Stimulated activated CD4-positive, alpha-beta T cell treated with anti-CD3 and anti-CD28 coated beads, TNF-alpha, amount 100 ng/mL, for 48 hours (primary cell): ENCODE results near the gene PITPNC1.
A peak's percentile ranks its signal among the peaks of the same experiment; 100 is the strongest.
"Not testable (repeated sequence)": the region's sequence is repeated elsewhere in the genome, so short reads cannot be mapped to it uniquely, and the experiment has no call there.

Experiments used
- DNase-seq, 3 donors: peaks; one replicate each; pipeline ENCODE4 v3.0.0-alpha.2; 2020; ENCODE audit warnings: low read depth in 3 of 3

PITPNC1 gene

GRCh38 chr17:67487506-67487905 lies 110.4 kb downstream of the PITPNC1 start:
- no peak for DNase-seq

GRCh38 chr17:67488161-67488560 lies 111.1 kb downstream of the PITPNC1 start:
- no peak for DNase-seq

GRCh38 chr17:67488768-67489167 lies 111.7 kb downstream of the PITPNC1 start:
- no peak for DNase-seq

- DNase-seq: no peak
Observed at GRCh38 chr17:67489273-67489672, 112.2 kb downstream of the PITPNC1 start.

- DNase-seq: no peak
Observed at GRCh38 chr17:67490471-67490870, 113.4 kb downstream of the PITPNC1 start.

- DNase-seq: no peak
Observed at GRCh38 chr17:67491009-67491680, 114.1 kb downstream of the PITPNC1 start.

- DNase-seq: no peak
Observed at GRCh38 chr17:67491681-67492024, 114.6 kb downstream of the PITPNC1 start.

GRCh38 chr17:67492251-67492740 lies 115.2 kb downstream of the PITPNC1 start:
- DNase-seq: no peak

- no peak for DNase-seq
Observed at GRCh38 chr17:67492824-67493517, 115.9 kb downstream of the PITPNC1 start.

- DNase-seq: no peak
Observed at GRCh38 chr17:67493812-67494211, 116.7 kb downstream of the PITPNC1 start.

- DNase-seq: not testable (repeated sequence)
Observed at GRCh38 chr17:67495534-67495933, 118.5 kb downstream of the PITPNC1 start.

- DNase-seq: no peak
Observed at GRCh38 chr17:67496286-67496685, 119.2 kb downstream of the PITPNC1 start.

- DNase-seq: no peak
Observed at GRCh38 chr17:67499685-67500084, 122.6 kb downstream of the PITPNC1 start.

GRCh38 chr17:67500261-67500660 lies 123.2 kb downstream of the PITPNC1 start:
- no peak for DNase-seq

GRCh38 chr17:67500677-67501300 lies 123.7 kb downstream of the PITPNC1 start:
- no peak for DNase-seq

- no peak for DNase-seq
Observed at GRCh38 chr17:67502151-67502550, 125.1 kb downstream of the PITPNC1 start.

GRCh38 chr17:67503184-67503583 lies 126.1 kb downstream of the PITPNC1 start:
- peak in 1 of 3 donors; percentile 22 for DNase-seq

GRCh38 chr17:67503739-67504138 lies 126.7 kb downstream of the PITPNC1 start:
- no peak for DNase-seq

GRCh38 chr17:67504182-67504581 lies 127.1 kb downstream of the PITPNC1 start:
- no peak for DNase-seq

- DNase-seq: peak in 1 of 3 donors; percentile 13
Observed at GRCh38 chr17:67506966-67507365, 129.9 kb downstream of the PITPNC1 start.

GRCh38 chr17:67509390-67510287 lies 132.6 kb downstream of the PITPNC1 start:
- DNase-seq: no peak

GRCh38 chr17:67511012-67511411 lies 133.9 kb downstream of the PITPNC1 start:
- no peak for DNase-seq
